GM12878 (cell line): Measurements from ENCODE around the gene ENO2. TPM values are rescaled to one million over a fixed set of nuclear protein-coding genes. Genes with fewer than 3 reads are reported as not detected.

Experiments
- ATAC-seq: fragments of 200-7000 bp; cut with Tn5 transposase; 3 replicates; pipeline ENCODE4 v1.9.1; 2020; ENCODE audit warnings: mild to moderate bottlenecking, moderate library complexity
- BruUV-seq: library from RNA; stranded (reverse); fragments of 400-500 nt; replicated peaks from 2 replicates; lab custom pipeline; 2021; lab: Mats Ljungman, UMichigan
- CTCF ChIA-PET: fragments of 300-600 bp; sonication (Branson Sonifier 250); formaldehyde crosslinking; extraction: SDS; loops from one replicate; lab custom pipeline; 2021; ENCODE audit warnings: inconsistent platforms; lab: Yijun Ruan, JAX
- POLR2A ChIA-PET: fragments of 350-600 bp; formaldehyde crosslinking; extraction: SDS; loops from one replicate; lab custom pipeline; 2021; ENCODE audit warnings: inconsistent platforms; lab: Charles Lee
- RAD21 ChIA-PET: fragments of 300-600 bp; sonication (Branson Sonifier 250); formaldehyde crosslinking; loops from one replicate; lab custom pipeline; 2023; ENCODE audit warnings: antibody characterized with exemption; ENCODE audit not compliant: unreplicated experiment; lab: Charles Lee
- SMC1A ChIA-PET: fragments of 300-600 bp; sonication (Branson Sonifier 250); formaldehyde crosslinking; loops from one replicate; lab custom pipeline; 2023; ENCODE audit not compliant: unreplicated experiment, uncharacterized antibody; lab: Charles Lee
- DNase-seq: peaks from one replicate; pipeline ENCODE4 v3.0.0-alpha.2; 2011; ENCODE audit warnings: low read depth, low spot score
- FAIRE-seq: peaks from 3 replicates; lab custom pipeline; 2011; peaks lifted over from hg19 to GRCh38; lab: Jason Lieb, UNC
- H2AFZ ChIP-seq: 2 replicates; pipeline ENCODE4 v1.6.0; 2011; ENCODE audit warnings: low read depth, low read length, control low read depth; ENCODE audit not compliant: control insufficient read depth
- H3K27ac ChIP-seq: 2 replicates; pipeline ENCODE4 v1.5.1; 2011; ENCODE audit warnings: control low read depth; ENCODE audit not compliant: control insufficient read depth, insufficient read depth
- H3K27me3 ChIP-seq, 2 experiments: replicated peaks in 1 of 2; 2 replicates each; pipeline versions ENCODE4 v1.6.0 to v1.6.1; 2011; ENCODE audit warnings: low read length in 1 of 2; ENCODE audit not compliant: control insufficient read depth in 2 of 2, insufficient read depth in 2 of 2
- H3K36me3 ChIP-seq, 2 experiments: 2 replicates each; pipeline ENCODE4 v1.5.1; 2011; ENCODE audit warnings: low read length in 1 of 2; ENCODE audit not compliant: control insufficient read depth in 2 of 2, insufficient read depth in 2 of 2
- H3K4me1 ChIP-seq: 2 replicates; pipeline ENCODE4 v1.6.1; 2011; ENCODE audit warnings: mild to moderate bottlenecking, low read length, moderate library complexity, mixed read lengths; ENCODE audit not compliant: control insufficient read depth, insufficient read depth
- H3K4me2 ChIP-seq: 2 replicates; pipeline ENCODE4 v1.6.0; 2011; ENCODE audit warnings: control low read depth; ENCODE audit not compliant: control insufficient read depth, insufficient read depth
- H3K4me3 ChIP-seq: fragments of 200-600 bp; sonication (generic); 2 replicates; pipeline ENCODE4 v1.5.1; 2016
- H3K79me2 ChIP-seq: 2 replicates; pipeline ENCODE4 v1.6.0; 2011; ENCODE audit warnings: low read length; ENCODE audit not compliant: control insufficient read depth, insufficient read depth
- H3K9ac ChIP-seq: 2 replicates; pipeline ENCODE4 v1.8.0; 2011; ENCODE audit warnings: low read length, control low read depth, mixed read lengths; ENCODE audit not compliant: control insufficient read depth, insufficient read depth
- H3K9me3 ChIP-seq: replicated peaks from 3 replicates; pipeline ENCODE4 v1.5.1; 2011; ENCODE audit warnings: mild to moderate bottlenecking, low read length; ENCODE audit not compliant: control insufficient read depth, insufficient read depth
- H4K20me1 ChIP-seq: 2 replicates; pipeline ENCODE4 v1.6.0; 2011; ENCODE audit not compliant: control insufficient read depth, insufficient read depth
- ATF2 ChIP-seq: IDR thresholded peaks from 2 replicates; pipeline ENCODE4 v1.6.1; 2012; ENCODE audit warnings: low read length, inconsistent platforms
- BCL3 ChIP-seq: IDR thresholded peaks from 2 replicates; pipeline ENCODE4 v1.6.1; 2011; ENCODE audit warnings: borderline replicate concordance, low read depth, mild to moderate bottlenecking, moderate library complexity, low read length; ENCODE audit not compliant: insufficient read depth, poor library complexity, severe bottlenecking
- HDAC2 ChIP-seq: fragments of 200-600 bp; sonication (generic); IDR thresholded peaks from 2 replicates; pipeline ENCODE4 v1.6.1; 2017
- NR2F1 ChIP-seq: fragments of 450-650 bp; conservative IDR thresholded peaks from 2 replicates; pipeline ENCODE4 v1.6.1; 2017; ENCODE audit warnings: mild to moderate bottlenecking
- RCOR1 ChIP-seq: conservative IDR thresholded peaks from 2 replicates; pipeline ENCODE4 v1.6.1; 2012; ENCODE audit warnings: low read depth, low read length, improper control_type of control experiment
- WGBS: methylation state at CpG from one replicate; pipeline ENCODE4 v1.1.6; 2016; ENCODE audit warnings: low lambda C conversion rate; ENCODE audit not compliant: insufficient replicate concordance, insufficient coverage; ENCODE audit errors: missing lambda C conversion rate; 5-methylcytosine and 5-hydroxymethylcytosine counted together
- in situ Hi-C: fragments of 300-500 bp; cut with MboI; formaldehyde crosslinking; loops from 9 replicates; pipeline ENCODE4 v1.14.3; 2018; ENCODE audit warnings: mixed read lengths
- intact Hi-C: fragments of 100-400 bp; cut with micrococcal nuclease; formaldehyde crosslinking; loops from one replicate; pipeline ENCODE4 v1.14.2; 2022; ENCODE audit not compliant: unreplicated experiment
- polyA plus RNA-seq, 11 experiments: library from polyadenylated mRNA; depleted of rRNA in 4 of 11; unstranded in 6 of 11; stranded (reverse) in 5 of 11; fragments of >200 nt; fragmentation: Nextera tagmentation in 4 of 11; fragmentation: Illumina TruSeq in 1 of 11; extraction: Ambion mirVana in 4 of 11; extraction: Trizol in 1 of 11; gene quantifications; 1 replicate in 1 of 11; 2 replicates in 10 of 11; pipeline versions ENCODE4 v1.2.1 to v1.2.3, GENCODE V29; 2011 to 2016; ENCODE audit warnings: inconsistent platforms in 2 of 11, missing spikeins in 2 of 11, low read depth in 1 of 11
- total RNA-seq, 4 experiments: library from RNA; depleted of rRNA in 3 of 4; stranded (reverse); fragments of >200 nt in 3 of 4; fragmentation: Illumina TruSeq in 1 of 4; extraction: Trizol in 1 of 4; gene quantifications; 2 replicates each; pipeline versions ENCODE4 v1.2.1 to v1.2.3, GENCODE V29; 2013 to 2021

The ENO2 gene
- total and polyA plus RNA-seq, 10 of the 15 experiments (the other 5 are each of a cell fraction or from before 2014, with no cell fraction given), result 24.8 to 196 (median 43.1) TPM

GRCh38 chr12:6939191-6939540 lies 24.8 kb downstream of the ENO2 start:
- Histone ChIP-seq H3K79me2 (peaks cover 24% of the 10 kb centered on the region), H3K27me3 (no peaks in the 10 kb centered on the region), H4K20me1 (no peaks in the 10 kb centered on the region), H3K4me2 (no peak overlapping the region), H3K4me1 (peaks cover 11% of the 10 kb centered on the region; the same call in 1 of the 2 replicates), H3K9me3 (no peaks in the 10 kb centered on the region), H3K9ac (no peak overlapping the region), H3K36me3 (peaks cover 5 to 6% of the 10 kb centered on the region in 2 experiments; a peak in 3 of 4 replicates), H2AFZ (no peak overlapping the region), H3K4me3 (no peak overlapping the region), H3K27ac (no peak overlapping the region)
- ChIA-PET CTCF (interaction anchor here (0.7 to 8.6 kb wide), 7 partner anchors 15 to 87 kb away, joined by 3 to 111 read pairs (median 10); partner anchors contain the start of genes CDCA3, SPSB2 and USP5), POLR2A (interaction anchor here (1.7 to 17.8 kb wide), 5 partner anchors 8 to 66 kb away, joined by 6 to 524 read pairs (median 7); partner anchors contain the start of genes ATN1 and SPSB2), RAD21 (interaction anchor here (0.9 to 1.9 kb wide), 4 partner anchors 12 to 88 kb away, joined by 3 to 5 read pairs (median 4); partner anchors contain the start of gene CDCA3), SMC1A (interaction anchor here (1.3 to 1.5 kb wide), 2 partner anchors 23 to 70 kb away, joined by 3 to 4 read pairs; no protein-coding TSS in a partner anchor)
- BruUV-seq, result no TSS peak
- no peak for ATAC-seq
- intact Hi-C loops (loop anchor here (2.0 kb wide), 1 partner anchor 14 kb away; no protein-coding TSS in a partner anchor), in situ Hi-C loops (no loop called here)
- FAIRE-seq, result no peak
- no peak for TF ChIP-seq NR2F1
- TF ChIP-seq BCL3, result no peak
- no peak for TF ChIP-seq ATF2
- no peak for TF ChIP-seq HDAC2
- no peak for TF ChIP-seq RCOR1
- no peak for DNase-seq
- WGBS, result 0% methylated on average over 2 of the region's 2 CpGs
